Endodermal cell (in vitro differentiated cells): ENCODE measurements around the gene SAMHD1. TPM values are rescaled to one million over a fixed set of nuclear protein-coding genes. Genes with fewer than 3 reads are reported as not detected.

Source experiments
- DNase-seq: peaks from one replicate; pipeline ENCODE4 v3.0.0-alpha.2; 2017
- H3K27ac ChIP-seq: 2 replicates; pipeline ENCODE4 v1.5.1; 2013; ENCODE audit warnings: mild to moderate bottlenecking, low read depth, low read length, moderate library complexity
- H3K27me3 ChIP-seq: 2 replicates; pipeline ENCODE4 v1.6.1; 2013; ENCODE audit warnings: mild to moderate bottlenecking, low read length, moderate library complexity; ENCODE audit not compliant: insufficient read depth, control insufficient read depth, poor library complexity, severe bottlenecking
- H3K36me3 ChIP-seq: 2 replicates; pipeline ENCODE4 v1.7.0; 2013; ENCODE audit warnings: mild to moderate bottlenecking, low read length, moderate library complexity; ENCODE audit not compliant: control insufficient read depth, insufficient read depth
- H3K4me1 ChIP-seq: one replicate; pipeline ENCODE4 v1.7.0; 2013; ENCODE audit warnings: low read length; ENCODE audit not compliant: control insufficient read depth, insufficient read depth
- H3K4me3 ChIP-seq: 2 replicates; pipeline ENCODE4 v1.5.1; 2013; ENCODE audit warnings: mild to moderate bottlenecking, low read length, moderate library complexity
- H3K9ac ChIP-seq: 2 replicates; pipeline ENCODE4 v1.6.1; 2013; ENCODE audit warnings: mild to moderate bottlenecking, low read length, moderate library complexity; ENCODE audit not compliant: poor library complexity, severe bottlenecking; ENCODE audit errors: extremely low read depth
- H3K9me3 ChIP-seq: 2 replicates; pipeline ENCODE4 v1.6.1; 2013; ENCODE audit warnings: mild to moderate bottlenecking, low read length, moderate library complexity; ENCODE audit not compliant: control insufficient read depth
- H3K27ac Mint-ChIP-seq: 2 replicates; pipeline ENCODE4 v1.8.0; 2020; ENCODE audit warnings: mixed read lengths
- H3K27me3 Mint-ChIP-seq: 2 replicates; pipeline ENCODE4 v1.8.0; 2021; ENCODE audit warnings: mild to moderate bottlenecking, mixed read lengths; ENCODE audit not compliant: insufficient read depth
- H3K36me3 Mint-ChIP-seq: 2 replicates; pipeline ENCODE4 v1.8.0; 2020; ENCODE audit warnings: low read depth, mixed read lengths
- H3K4me1 Mint-ChIP-seq: 2 replicates; pipeline ENCODE4 v1.8.0; 2020; ENCODE audit warnings: mixed read lengths
- H3K4me3 Mint-ChIP-seq: 2 replicates; pipeline ENCODE4 v1.8.0; 2020; ENCODE audit warnings: mild to moderate bottlenecking, moderate library complexity, mixed read lengths
- H3K9me3 Mint-ChIP-seq: 2 replicates; pipeline ENCODE4 v1.8.0; 2020; ENCODE audit warnings: mild to moderate bottlenecking, mixed read lengths
- WGBS, 2 experiments: methylation state at CpG; one replicate each; pipeline versions ENCODE4 v1.1.5 to v1.1.7; 2013; ENCODE audit warnings: missing lambda C conversion rate in 2 of 2, mixed read lengths in 1 of 2; ENCODE audit not compliant: insufficient coverage in 1 of 2, insufficient read length in 1 of 2; 5-methylcytosine and 5-hydroxymethylcytosine counted together
- total RNA-seq, 2 donors: library from RNA; stranded (reverse); fragmentation: NEBNext Ultra II Directional in 1 of 2; extraction: Animal tissue kit (Norgen Biotek cat#: 25700) in 1 of 2; gene quantifications; 2 replicates in 1 of 2; 3 replicates in 1 of 2; pipeline ENCODE4 v1.2.1, GENCODE V29; 2021
- TF ChIP-seq, protein P1 (sequence below): fragments of 200-600 bp; sonication (generic); conservative IDR thresholded peaks from 2 replicates; pipeline ENCODE4 v1.5.0; 2021; ENCODE audit warnings: antibody characterized with exemption, mild to moderate bottlenecking

SAMHD1 gene
- total RNA-seq, 2 donors from 2014 or later, result 3.7 to 4.9 TPM

DNA sequence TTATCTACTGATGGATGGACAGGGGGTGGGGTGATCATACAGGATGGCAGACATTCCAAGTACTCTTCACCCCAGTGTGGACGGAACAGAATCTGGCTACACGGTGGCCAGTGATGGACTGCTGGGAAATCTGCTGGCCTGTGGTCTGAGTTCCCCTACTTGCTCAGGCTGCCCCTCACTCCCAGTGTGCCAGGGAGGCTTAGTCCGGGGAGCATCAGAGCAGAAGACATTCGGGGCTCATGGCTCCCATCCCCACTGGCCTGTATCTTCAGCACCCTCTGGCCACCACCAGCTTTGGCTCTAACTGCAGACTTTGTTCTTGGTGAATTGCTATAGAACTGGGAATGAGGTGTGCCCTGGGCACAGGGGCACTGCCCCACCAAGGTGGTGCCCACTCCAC is 60.3 kb downstream of the SAMHD1 start:
- Mint-ChIP-seq H3K9me3 (no peaks in the 10 kb centered on the region), H3K36me3 (no peaks in the 10 kb centered on the region), H3K4me3 (no peak overlapping the region), H3K4me1 (peaks cover 17% of the 10 kb centered on the region), H3K27me3 (no peaks in the 10 kb centered on the region), H3K27ac (no peak overlapping the region)
- Histone ChIP-seq H3K36me3 (no peaks in the 10 kb centered on the region), H3K27me3 (no peaks in the 10 kb centered on the region), H3K4me1 (no peaks in the 10 kb centered on the region), H3K27ac (no peak overlapping the region), H3K9me3 (no peaks in the 10 kb centered on the region), H3K4me3 (no peak overlapping the region), H3K9ac (no peak overlapping the region)
- DNase-seq, result no peak
- WGBS, 2 experiments, result 91 to 100% methylated on average over 4 of the region's 4 CpGs
- TF ChIP-seq, protein P1, sequence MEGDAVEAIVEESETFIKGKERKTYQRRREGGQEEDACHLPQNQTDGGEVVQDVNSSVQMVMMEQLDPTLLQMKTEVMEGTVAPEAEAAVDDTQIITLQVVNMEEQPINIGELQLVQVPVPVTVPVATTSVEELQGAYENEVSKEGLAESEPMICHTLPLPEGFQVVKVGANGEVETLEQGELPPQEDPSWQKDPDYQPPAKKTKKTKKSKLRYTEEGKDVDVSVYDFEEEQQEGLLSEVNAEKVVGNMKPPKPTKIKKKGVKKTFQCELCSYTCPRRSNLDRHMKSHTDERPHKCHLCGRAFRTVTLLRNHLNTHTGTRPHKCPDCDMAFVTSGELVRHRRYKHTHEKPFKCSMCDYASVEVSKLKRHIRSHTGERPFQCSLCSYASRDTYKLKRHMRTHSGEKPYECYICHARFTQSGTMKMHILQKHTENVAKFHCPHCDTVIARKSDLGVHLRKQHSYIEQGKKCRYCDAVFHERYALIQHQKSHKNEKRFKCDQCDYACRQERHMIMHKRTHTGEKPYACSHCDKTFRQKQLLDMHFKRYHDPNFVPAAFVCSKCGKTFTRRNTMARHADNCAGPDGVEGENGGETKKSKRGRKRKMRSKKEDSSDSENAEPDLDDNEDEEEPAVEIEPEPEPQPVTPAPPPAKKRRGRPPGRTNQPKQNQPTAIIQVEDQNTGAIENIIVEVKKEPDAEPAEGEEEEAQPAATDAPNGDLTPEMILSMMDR, result no peak

DNA sequence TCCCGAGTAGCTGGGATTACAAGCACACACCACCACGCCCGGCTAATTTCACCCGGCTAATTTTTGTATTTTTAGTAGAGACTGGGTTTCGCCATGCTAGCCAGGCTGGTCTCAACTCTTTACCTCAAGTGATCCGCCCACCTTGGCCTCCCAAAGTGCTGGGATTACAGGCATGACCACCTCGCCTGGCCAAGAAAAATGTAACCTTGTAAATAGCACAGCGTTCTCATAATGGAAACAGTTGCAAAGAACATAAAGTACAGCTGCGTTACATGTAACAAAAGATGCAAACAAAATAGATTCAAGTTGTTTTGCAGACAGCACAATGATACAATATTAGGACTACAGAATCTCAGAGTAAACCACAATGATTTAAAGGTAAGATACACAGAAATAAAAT is 60.9 kb downstream of the SAMHD1 start:
- H3K9me3 Mint-ChIP-seq, result no peaks in the 10 kb centered on the region
- TF ChIP-seq, protein P1, result no peak
- Histone ChIP-seq H3K27me3 (no peaks in the 10 kb centered on the region), H3K27ac (no peak overlapping the region), H3K36me3 (no peaks in the 10 kb centered on the region), H3K9ac (no peak overlapping the region), H3K9me3 (no peaks in the 10 kb centered on the region), H3K4me3 (no peak overlapping the region), H3K4me1 (no peaks in the 10 kb centered on the region)
- H3K36me3 Mint-ChIP-seq, result no peaks in the 10 kb centered on the region
- peaks cover 17% of the 10 kb centered on the region for H3K4me1 Mint-ChIP-seq
- DNase-seq, result no peak
- no peak overlapping the region for H3K27ac Mint-ChIP-seq
- no peak overlapping the region for H3K4me3 Mint-ChIP-seq
- H3K27me3 Mint-ChIP-seq, result no peaks in the 10 kb centered on the region
- WGBS, 2 experiments, result 85 to 91% methylated on average over 9 of the region's 9 CpGs

DNA sequence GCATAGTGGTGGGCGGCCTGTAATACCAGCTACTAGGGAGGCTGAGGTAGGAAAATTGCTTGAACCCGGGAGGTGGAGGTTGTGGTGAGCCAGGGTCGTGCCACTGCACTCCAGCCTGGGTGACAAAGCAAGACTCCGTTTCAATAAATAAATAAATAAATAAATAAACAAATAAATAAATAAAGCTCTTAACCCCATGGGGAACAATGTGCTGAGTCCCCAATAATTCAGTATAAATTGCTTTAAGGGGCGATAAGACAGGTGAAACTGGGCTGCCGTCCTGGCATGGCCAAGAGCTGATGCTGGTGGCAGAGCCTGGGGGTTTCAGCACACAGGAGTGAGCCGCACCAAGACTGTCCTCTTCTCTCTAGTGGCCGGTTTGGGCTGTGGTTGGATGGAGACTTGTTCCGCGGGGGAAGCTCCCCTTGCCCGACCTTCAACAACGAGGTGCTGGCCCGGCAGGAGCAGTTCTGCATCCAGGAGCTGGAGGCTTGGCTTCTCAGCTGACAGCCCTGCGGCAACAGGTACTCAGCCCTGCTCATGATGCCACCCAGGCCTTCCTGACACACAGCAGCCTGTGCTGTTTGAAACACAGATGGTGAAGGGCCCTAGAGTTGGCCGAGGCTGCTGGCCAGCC is 62.5 kb downstream of the SAMHD1 start:
- Mint-ChIP-seq H3K36me3 (no peaks in the 10 kb centered on the region), H3K27me3 (no peaks in the 10 kb centered on the region), H3K4me1 (peaks cover 15% of the 10 kb centered on the region), H3K4me3 (no peak overlapping the region), H3K9me3 (no peaks in the 10 kb centered on the region), H3K27ac (no peak overlapping the region)
- H3K4me3 ChIP-seq, result no peak overlapping the region
- no peaks in the 10 kb centered on the region for H3K27me3 ChIP-seq
- no peak for DNase-seq
- H3K36me3 ChIP-seq, result no peaks in the 10 kb centered on the region
- 94% methylated on average over 9 to 14 of the region's 15 CpGs for WGBS, 2 experiments
- no peak overlapping the region for H3K27ac ChIP-seq
- TF ChIP-seq, protein P1, result no peak
- no peaks in the 10 kb centered on the region for H3K4me1 ChIP-seq
- no peak overlapping the region for H3K9ac ChIP-seq
- H3K9me3 ChIP-seq, result no peaks in the 10 kb centered on the region
